Measurements from ENCODE around the gene EPC2.
"Not testable (repeated sequence)": the region's sequence is repeated elsewhere in the genome, so short reads cannot be mapped to it uniquely, and the experiment has no call there.

EPC2 gene

GRCh38 chr2:148721991-148722777 is 77.6 kb downstream of the EPC2 start:
- DNase-seq (ENCODE audit: low spot score) = no peak

GRCh38 chr2:148725564-148725963 is 81.0 kb downstream of the EPC2 start:
- no peak for DNase-seq (ENCODE audit: low spot score)

GRCh38 chr2:148726228-148726627 is 81.7 kb downstream of the EPC2 start:
- DNase-seq (ENCODE audit: low spot score) = no peak

GRCh38 chr2:148730085-148730484 is 85.5 kb downstream of the EPC2 start:
- no peak for DNase-seq (ENCODE audit: low spot score)

- DNase-seq (ENCODE audit: low spot score) = no peak
Observed at GRCh38 chr2:148737742-148738141, 93.2 kb downstream of the EPC2 start.

DNA sequence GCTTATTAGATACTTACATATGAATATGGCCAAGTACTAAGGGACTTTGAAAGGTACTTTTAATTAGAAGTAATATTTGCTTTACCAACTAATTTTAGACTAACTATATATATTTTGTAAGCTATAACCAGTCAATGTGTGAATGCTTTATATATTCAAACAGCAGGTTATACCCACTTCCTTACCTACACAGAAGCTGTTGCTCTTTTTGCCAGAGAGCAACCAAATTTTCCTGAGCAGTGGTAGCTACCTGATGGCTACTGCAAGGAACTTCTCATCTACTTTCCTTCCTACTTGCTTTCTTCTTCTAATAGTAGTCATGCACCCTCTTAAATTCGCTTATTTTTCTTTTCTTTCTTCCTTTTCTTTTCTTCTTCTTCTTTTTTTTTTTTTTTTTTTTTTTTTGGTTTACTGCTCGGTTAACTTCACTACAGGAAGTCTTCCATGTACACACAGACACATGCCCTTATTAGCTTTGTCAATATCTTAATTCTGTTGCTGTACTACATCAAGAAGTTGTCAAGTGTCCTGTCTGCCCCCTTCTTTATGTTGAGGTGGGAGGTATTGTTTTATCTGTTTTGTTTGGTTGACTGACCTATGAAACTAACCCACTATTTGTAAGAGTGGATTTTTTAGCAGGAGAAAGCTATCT is 95.0 kb downstream of the EPC2 start:
- no peak for DNase-seq (ENCODE audit: low spot score)

GRCh38 chr2:148742373-148742772 is 97.8 kb downstream of the EPC2 start:
- DNase-seq (ENCODE audit: low spot score) = no peak

GRCh38 chr2:148745151-148745851 is 100.8 kb downstream of the EPC2 start:
- no peak for DNase-seq (ENCODE audit: low spot score)

- no peak for DNase-seq (ENCODE audit: low spot score)
Observed at GRCh38 chr2:148746973-148747372, 102.4 kb downstream of the EPC2 start.

DNA sequence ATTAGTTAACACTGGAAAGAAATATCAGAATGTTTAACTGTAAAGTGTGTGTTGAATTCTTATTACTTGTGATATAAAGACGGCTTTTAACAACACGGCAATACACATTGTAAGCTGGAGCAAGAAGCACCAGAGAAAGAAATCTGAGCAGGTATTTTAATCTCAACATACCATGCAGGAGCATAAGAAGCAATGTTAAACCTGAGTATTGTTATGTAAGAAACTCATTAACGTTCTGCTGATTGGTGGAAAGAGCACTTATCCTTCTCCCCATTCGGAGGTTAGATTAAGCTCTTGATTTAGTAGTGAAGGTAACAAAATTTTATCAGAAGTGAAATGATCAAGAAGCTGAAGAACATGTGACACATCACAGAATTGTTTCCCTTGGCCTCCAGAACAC is 107.4 kb downstream of the EPC2 start:
- DNase-seq (ENCODE audit: low spot score) = no peak

DNA sequence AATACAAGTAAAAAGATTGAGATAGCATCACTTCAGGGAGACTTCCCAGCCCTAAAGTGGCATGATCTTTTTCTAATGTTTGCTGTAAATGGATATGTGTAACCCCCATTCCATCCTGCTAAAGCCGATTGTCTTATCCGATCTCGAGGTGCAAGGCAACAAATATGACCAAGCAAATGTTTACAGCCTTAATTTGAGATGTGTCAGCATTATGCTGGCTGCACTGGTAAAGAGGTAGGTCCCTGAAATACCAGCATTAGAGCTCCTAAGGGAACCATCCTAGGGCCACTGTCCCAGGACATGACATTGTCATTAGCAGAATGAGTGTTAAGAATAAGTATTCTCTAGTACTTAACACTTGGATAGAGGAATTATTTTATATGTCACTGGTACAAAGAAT is 108.4 kb downstream of the EPC2 start:
- no peak for DNase-seq (ENCODE audit: low spot score)

GRCh38 chr2:148754864-148755263 is 110.3 kb downstream of the EPC2 start:
- no peak for DNase-seq (ENCODE audit: low spot score)

DNA sequence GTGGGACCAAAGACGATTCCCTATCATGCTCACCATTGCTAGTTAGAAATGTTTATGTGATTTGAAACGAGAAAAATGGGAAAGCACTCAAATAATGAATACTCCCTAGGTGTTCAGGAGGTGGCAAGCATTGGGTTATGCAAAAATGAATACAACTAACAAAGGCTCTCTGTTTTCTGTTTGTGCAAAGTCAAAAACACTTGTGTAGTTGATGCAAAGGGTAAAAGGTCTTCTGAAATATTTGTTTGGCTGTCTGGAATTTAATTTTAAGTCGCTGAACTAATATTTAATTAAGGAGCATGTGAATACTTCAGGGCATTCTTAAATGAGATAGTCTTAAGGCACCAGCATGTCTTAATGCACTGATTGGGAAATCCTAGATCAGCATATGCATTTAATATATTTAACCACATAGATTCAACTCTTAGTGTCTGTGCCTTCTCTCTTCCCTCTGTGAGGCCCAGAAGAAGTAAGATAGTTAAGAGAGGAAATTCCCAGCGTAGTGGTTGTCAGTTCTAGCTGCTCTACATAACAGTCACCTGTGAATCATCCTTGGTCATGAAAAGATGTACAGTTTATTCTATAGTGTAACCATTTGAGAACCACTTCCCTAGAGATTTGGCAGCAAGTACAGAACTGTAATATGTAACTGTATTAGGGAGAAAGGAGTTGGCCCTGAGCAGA is 111.9 kb downstream of the EPC2 start:
- DNase-seq (ENCODE audit: low spot score) = no peak

GRCh38 chr2:148764815-148765214 is 120.3 kb downstream of the EPC2 start:
- DNase-seq (ENCODE audit: low spot score) = no peak

- no peak for DNase-seq (ENCODE audit: low spot score)
Observed at GRCh38 chr2:148770047-148770446, 125.5 kb downstream of the EPC2 start.

- no peak for DNase-seq (ENCODE audit: low spot score)
Observed at GRCh38 chr2:148781544-148781943, 137.0 kb downstream of the EPC2 start.

DNA sequence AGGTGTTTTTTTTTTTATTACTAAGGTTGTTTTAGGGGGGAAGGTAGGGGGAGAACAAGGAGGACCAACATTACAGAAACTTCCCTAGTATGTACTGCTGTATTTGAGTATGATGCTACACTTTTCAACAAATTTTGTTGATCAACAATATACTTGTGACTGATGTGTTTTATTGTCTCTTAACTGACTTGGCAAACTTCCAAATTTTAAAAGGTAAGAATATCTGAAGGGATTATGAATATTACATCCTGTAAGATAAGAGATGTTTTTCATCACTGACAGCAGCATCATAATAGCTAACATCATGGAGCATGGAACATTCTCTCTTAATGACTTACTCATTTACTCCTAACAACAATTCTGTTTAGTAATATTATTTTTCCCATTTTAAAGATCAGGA is 144.5 kb downstream of the EPC2 start:
- no peak for DNase-seq (ENCODE audit: low spot score)

DNA sequence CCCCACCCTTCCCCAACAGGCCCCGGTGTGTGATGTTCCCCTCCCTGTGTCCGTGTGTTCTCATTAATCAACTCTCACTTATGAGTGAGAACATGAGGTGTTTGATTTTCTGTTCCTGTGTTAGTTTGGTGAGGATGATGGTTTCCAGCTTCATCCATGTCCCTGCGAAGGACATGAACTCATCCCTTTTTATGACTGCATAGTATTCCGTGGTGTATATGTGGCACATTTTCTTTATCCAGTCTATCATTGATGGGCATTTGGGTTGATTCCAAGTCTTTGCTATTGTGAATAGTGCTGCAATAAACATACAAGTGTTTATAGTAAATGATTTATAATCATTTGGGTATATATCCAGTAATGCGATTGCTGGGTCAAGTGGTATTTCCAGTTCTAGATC is 145.6 kb downstream of the EPC2 start:
- not testable (repeated sequence) for DNase-seq (ENCODE audit: low spot score)

GRCh38 chr2:148794558-148794957 is 150.0 kb downstream of the EPC2 start:
- no peak for DNase-seq (ENCODE audit: low spot score)

GRCh38 chr2:148796735-148797512 is 152.4 kb downstream of the EPC2 start:
- no peak for DNase-seq (ENCODE audit: low spot score)

- no peak for DNase-seq (ENCODE audit: low spot score)
Observed at GRCh38 chr2:148802448-148803220, 158.1 kb downstream of the EPC2 start.

Data from globus pallidus (tissue), 1 donor.